Measurements from ENCODE around the gene ENSA.
"Not testable (repeated sequence)": the region's sequence is repeated elsewhere in the genome, so short reads cannot be mapped to it uniquely, and the experiment has no call there.

ENSA gene

DNA sequence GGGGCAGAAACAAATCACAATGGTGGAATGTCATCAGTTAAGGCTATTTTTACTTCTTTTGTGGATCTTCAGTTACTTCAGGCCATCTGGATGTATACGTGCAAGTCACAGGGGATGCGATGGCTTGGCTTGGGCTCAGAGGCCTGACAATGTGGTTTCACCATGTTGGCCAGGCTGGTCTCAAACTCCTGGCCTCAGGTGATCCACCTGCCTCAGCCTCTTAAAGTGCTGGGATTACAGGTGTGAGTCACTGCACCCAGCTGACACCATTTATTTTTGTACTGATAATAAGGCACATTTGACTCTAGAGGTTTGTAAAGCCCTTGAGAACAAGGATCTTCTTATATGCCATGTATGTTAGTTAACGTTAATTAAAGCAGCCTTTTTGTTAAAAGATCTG is 48.4 kb downstream of the ENSA start:
- not testable (repeated sequence) for DNase-seq (ENCODE audit: low spot score)

DNA sequence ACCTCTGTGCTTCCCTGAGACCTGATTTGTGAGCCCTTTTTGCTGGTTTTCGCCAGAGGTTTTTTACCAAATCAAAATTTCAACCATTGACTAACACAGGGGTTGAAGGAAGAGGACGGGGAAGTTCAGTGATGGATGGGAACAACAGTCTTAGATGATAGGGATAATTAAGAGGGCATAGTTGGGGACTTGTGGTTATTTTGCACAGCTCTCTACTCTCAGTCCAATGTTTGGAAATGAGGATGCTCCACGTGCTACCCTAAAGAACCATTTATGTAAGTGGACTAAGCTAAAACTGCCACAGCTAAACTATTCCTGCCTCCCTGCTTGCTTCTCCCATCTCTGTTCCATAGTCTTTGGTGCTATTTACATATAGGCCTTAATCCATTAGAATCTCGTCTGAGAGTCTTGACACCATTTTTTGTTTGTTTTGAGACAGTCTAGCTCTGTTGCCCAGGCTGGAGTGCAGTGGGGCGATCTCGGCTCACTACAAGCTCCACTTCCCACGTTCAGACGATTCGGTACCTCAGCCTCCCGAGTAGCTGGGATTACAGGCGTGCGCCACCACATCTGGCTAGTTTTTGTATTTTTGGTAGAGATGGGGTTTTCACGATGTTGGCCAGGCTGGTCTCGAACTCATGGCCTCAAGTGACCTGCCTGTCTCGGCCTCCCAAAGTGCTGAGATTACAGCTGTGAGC is 49.3 kb downstream of the ENSA start:
- DNase-seq (ENCODE audit: low spot score) = no peak

DNA sequence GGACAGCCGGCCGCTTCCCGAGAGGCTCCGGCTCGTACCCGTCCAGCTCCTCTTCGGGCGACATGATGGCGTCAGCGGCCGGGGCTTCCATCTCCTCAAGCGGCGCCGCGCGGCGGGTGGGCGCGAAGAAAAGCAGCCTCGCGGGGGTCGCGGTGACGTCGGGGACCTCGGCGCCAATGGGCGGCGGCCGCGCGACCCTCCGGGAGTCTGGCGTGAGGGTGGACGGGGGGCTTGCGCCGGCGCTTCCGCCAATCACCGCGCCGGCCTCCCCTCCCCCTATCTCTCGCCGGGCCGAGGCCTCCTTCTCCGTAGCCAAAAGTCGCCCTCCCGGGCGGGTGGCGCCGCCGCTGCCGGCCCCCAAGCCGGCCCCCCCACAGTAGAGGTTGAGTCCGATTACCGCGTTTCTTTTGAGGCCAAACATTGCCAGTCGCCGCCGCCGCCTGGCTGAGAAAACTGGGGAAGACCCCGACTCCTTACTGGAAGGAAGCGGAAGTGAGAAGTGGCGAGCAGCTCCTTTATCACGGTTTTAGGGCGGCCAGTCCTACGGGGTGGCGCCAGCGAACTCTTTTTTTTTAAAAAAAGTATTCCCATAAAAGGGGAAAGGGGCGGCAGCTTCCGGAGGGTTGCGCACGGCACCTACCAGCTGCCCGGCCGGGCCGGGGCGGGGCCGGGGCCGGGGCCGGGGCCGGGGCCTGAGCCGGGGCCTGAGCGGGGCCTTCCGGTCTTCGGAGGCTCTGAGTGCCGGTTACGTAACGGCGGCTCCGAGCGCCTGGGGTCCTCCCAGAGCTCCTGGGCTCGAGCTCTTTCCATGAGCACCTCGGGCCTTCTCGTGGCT is 50.1 kb downstream of the ENSA start, which contains the start of gene MCL1:
Gene MCL1, minus strand, starts transcription at position 501 of the 835 bp plus-strand sequence. Its CDS starts 80 bp downstream, at position 421.
- peak; percentile 94 for DNase-seq (ENCODE audit: low spot score)

DNA sequence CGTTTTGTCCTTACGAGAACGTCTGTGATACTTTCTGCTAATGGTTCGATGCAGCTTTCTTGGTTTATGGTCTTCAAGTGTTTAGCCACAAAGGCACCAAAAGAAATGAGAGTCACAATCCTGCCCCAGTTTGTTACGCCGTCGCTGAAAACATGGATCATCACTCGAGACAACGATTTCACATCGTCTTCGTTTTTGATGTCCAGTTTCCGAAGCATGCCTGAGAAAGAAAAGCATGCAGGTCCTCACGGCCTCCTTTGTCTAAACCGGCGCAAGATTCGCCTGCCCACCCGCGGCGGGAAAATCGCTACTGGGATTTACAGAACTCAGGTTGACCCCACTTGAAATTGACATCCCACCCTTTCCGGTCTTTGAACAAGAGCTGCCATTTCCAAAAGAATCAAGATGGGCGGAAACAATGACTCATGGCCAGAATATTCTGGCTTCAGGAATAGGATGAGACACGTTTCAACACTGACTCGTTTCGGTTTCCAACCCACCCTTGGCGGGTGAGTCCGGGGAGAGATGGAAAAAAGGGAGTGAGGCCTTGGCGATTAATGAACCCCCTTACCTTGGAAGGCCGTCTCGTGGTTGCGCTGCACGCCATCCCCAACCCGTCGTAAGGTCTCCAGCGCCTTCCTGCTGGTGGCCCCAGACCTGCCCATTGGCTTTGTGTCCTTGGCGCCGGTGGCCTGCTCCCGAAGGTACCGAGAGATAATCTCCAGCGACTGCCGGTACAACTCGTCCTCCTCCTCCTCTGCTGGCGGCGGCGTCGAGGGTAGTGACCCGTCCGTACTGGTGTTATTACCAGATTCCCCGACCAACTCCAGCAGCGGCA is 50.9 kb downstream of the ENSA start:
- peak; percentile 73 for DNase-seq (ENCODE audit: low spot score)

DNA sequence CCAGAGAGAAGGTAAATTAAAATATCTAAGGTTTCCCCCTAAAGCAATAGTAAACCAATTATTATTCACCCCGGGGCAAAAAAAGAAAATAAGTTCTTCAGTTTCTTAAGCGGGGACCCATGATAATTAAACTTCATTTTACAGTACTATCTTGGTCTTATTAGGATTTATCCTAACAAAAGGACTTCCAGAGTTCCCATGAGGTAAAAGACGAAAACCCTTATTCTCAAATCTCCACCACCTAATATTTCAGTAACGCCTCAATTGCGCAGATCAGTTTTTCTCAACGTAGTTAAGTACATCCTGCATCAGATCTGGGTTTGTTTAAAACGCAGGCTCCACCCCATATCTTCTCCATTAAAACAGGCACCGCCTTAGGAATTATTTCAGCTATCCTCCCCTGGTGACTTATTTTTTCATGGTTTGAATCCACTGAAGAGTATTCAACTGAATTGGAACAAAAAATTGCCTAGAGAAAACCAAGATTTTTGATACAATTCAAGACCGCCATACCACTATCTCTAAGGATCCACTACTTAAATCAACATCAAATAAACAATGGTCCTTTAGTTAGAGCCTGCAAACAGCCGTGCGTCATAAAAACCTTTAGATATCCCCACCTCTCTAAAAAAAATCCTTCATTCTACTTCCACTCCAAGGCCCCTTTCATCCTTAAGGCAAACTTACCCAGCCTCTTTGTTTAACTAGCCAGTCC is 51.7 kb downstream of the ENSA start:
- no peak for DNase-seq (ENCODE audit: low spot score)

DNA sequence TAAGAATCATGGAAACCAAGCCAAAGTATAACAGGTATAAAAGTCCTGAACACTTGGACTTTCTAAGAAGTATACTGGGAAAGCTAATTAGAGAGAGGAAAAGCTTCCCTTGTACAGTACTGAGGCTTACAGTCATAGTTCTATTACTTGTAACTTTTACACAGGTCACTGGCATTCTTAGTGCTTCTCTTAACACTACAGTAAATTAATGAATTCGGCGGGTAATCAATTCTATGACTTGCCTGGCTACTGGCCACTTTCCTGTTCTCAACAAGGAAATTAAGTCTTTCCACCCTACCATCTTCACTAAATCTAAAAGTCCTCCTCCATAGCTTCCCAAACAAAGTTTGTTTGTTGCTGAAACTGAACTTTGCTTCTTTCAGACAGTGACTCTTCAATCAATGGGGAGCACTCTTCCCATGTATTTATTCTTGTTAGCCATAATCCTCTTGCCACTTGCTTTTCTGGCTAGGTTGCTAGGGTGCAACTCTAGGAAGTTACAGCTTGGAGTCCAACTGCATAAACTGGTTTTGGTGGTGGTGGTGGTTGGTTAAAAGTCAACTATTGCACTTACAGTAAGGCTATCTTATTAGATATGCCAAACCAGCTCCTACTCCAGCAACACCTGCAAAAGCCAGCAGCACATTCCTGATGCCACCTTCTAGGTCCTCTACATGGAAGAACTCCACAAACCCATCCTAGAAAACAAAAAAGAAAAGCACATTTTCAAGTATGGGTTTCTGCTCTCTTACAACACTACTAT is 52.4 kb downstream of the ENSA start:
- DNase-seq (ENCODE audit: low spot score) = no peak

DNA sequence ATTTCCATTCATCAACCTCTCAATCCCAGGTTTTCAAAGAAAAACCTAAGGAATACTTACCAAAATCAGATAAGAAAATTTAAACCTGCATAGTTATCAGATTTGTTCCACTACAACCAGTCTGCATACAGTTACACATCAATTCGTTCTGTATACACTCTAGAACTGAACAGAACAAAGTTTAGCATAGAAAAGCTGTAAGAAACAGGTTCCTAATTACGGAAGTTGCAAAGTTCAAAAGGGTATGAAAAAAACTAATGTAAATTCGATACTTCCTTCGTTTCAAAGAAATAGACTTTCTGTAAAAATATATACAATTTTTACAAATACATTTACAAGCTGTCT is 53.1 kb downstream of the ENSA start:
- DNase-seq (ENCODE audit: low spot score) = no peak

DNA sequence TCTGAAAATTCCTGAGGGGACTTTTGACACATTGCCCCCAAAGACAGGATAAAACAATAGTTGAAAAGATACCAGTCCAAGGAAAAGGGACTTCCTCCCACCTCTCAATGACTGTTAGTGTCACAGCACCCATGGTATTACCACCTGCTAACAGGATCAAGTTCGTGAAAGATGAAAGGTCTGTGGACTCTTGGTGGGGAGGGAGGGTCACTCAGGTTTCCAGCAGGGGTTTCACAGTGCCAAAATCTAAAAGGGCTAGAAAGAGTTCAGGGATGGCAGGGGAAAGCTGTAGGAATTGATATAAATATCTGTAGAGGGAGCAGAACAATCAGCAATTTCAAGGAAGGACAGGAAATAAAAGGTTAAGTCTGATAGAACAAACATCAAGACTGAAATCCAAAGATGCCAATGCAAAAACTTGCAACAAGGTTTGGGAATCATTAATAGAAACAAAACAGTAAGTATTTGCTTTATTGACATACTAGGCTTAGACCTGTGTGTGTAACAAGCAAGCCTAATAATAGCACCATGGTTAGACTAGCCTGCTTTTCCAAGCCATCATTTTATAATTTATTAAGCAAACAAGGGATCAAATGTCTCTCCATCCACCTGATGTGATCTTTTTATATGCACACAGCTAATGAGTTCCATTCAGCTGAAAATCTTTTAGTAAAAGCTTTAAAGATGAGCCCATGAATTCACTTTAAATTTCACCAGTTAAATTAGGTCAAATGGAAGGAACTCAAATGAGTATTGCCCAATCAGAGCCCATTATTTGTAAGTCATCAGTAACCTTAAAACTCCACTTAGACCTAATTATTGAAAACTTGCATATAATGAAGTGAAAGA is 53.7 kb downstream of the ENSA start:
- DNase-seq (ENCODE audit: low spot score) = no peak

DNA sequence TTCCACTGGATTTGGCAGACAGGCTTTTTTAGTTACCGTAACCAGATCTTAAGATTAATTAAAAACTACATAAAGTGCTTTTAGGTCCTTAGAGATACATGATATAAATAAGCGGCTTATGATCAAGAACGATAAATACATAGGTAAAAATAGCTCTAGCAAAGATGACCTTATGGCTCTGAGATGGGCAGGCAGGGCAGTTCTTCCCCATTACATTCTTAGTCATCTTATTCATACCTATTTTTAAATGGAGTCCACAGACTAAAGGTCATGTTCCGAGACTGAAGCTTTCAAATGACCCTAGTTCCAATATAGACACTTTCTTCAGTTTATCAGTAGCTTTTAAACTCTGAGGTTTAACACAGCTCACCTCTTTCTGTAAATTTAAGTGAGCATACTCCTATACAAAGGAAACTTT is 54.3 kb downstream of the ENSA start:
- DNase-seq (ENCODE audit: low spot score) = no peak

DNA sequence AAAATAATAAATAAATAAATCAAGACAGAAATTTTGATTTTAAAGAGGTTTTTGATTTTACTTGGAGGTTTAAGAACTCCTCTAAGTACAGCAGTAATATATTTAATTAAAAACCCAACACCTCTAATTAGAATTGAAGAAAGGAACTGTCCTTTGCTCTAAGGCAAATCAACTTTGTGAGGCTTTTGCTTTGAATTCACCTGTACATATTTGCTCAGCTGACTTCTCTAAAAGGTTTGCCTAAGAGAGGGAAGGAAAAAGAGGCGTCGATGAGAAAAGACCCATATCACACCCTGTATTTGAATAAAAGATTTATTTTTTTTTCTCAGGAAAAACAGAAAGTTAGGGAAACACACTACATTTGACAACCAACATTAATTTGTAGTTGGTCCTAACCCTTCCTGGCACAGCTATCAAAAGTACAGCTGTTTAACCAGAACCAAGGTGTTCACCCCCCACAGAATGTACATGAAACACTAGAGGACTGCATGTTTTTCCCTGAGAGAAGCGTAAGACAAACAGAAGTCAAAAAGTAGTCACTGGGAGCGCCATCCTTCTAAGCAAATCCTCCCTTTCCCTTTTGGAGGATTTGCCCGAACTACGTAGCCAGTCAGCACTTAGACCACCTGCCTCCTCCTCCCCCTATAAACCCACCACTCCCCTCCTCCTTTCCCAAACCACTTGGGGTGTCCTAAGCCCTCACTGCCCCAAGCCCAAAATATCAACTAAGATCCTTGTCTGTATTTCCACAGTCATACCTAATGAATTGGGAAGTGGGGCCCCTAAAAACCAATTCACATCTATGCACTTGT is 54.9 kb downstream of the ENSA start:
- no peak for DNase-seq (ENCODE audit: low spot score)

DNA sequence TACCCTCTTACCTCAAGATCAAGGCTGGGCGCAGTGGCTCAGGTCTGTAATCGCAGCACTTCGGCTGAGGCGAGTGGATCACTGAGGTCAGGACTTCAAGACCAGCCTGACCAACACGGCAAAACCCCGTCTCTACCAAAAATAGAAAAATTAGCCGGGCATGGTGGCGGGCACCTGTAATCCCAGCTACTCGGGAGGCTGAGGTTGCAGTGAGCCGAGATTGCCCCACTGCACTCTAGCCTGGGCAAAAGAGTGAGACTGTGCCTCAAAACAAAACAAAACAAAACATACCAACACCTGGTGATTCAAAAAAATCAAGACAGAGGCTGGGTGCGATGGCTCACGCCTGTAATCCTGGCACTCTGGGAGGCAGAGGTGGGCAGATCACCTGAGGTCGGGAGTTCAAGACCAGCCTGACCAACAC is 55.8 kb downstream of the ENSA start:
- DNase-seq (ENCODE audit: low spot score) = not testable (repeated sequence)

DNA sequence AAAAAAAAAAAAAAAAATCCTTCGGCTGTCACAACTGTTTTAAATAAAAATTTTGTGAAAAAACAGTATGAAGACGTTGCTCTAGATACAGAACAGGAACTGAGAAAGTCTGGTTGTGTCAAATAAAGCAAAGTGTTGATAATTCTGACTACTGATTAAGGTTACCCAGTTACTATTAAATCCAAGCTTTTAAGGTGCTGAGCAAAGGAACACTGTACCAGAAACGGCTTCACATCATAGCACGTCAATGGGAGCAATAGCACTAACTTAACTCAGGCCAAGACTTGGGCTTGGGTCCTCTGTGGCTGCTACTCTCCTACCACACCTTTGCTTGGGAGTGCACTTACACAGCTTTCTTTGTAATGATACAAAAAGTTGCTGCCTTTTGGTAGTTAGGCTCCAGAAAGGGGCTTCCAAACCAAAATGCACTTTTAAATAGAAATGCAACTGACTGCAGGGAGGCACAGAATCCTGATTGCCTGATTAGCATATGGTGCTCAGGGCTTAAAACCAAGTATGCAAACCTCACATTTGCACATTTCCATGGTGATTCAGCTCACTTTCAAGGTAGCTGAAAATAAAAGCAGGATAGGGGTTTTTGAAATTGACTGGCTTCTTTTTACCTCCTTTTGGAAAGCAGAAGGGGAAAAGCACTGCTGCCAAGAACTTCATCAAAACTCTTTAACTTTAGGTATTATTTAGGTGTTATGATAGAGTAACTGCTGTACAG is 56.3 kb downstream of the ENSA start:
- no peak for DNase-seq (ENCODE audit: low spot score)
